Cortex of kidney (tissue), 1 donor: ENCODE measurements around the gene VTI1A.
A peak's percentile ranks its signal among the peaks of the same experiment; 100 is the strongest.
"Not testable (repeated sequence)": the region's sequence is repeated elsewhere in the genome, so short reads cannot be mapped to it uniquely, and the experiment has no call there.

Experiments used
- DNase-seq: peaks from one replicate; lab custom pipeline; 2025; lab: John Stamatoyannopoulos, UW

VTI1A gene

GRCh38 chr10:112446855-112447619, at the start of gene VTI1A, which contains the start of gene ZDHHC6:
TSS of gene VTI1A (plus strand) at chr10:112447215. CDS start at chr10:112447374, 159 bp downstream.
TSS of gene ZDHHC6 (minus strand) at chr10:112446914. CDS start at chr10:112445436, 1,478 bp downstream.
- DNase-seq, result peak; percentile 28

GRCh38 chr10:112397592-112397991, 49.4 kb upstream of the VTI1A start:
- DNase-seq, result no peak

- no peak for DNase-seq
Observed at GRCh38 chr10:112402917-112403316, 44.1 kb upstream of the VTI1A start.

- DNase-seq, result no peak
Observed at GRCh38 chr10:112404617-112405016, 42.4 kb upstream of the VTI1A start.

GRCh38 chr10:112406806-112407205, 40.2 kb upstream of the VTI1A start:
- not testable (repeated sequence) for DNase-seq

- no peak for DNase-seq
Observed at GRCh38 chr10:112407696-112408095, 39.3 kb upstream of the VTI1A start.

GRCh38 chr10:112409299-112409698, 37.7 kb upstream of the VTI1A start:
- no peak for DNase-seq

GRCh38 chr10:112409755-112410154, 37.3 kb upstream of the VTI1A start:
- no peak for DNase-seq

GRCh38 chr10:112412696-112413095, 34.3 kb upstream of the VTI1A start:
- no peak for DNase-seq

- DNase-seq, result no peak
Observed at GRCh38 chr10:112421731-112422130, 25.3 kb upstream of the VTI1A start.

- no peak for DNase-seq
Observed at GRCh38 chr10:112424651-112425050, 22.4 kb upstream of the VTI1A start.

GRCh38 chr10:112426111-112426510, 20.9 kb upstream of the VTI1A start:
- DNase-seq, result no peak

- DNase-seq, result no peak
Observed at GRCh38 chr10:112429147-112429546, 17.9 kb upstream of the VTI1A start.

GRCh38 chr10:112429654-112430230, 17.3 kb upstream of the VTI1A start:
- no peak for DNase-seq

GRCh38 chr10:112433136-112433535, 13.9 kb upstream of the VTI1A start:
- DNase-seq, result no peak

GRCh38 chr10:112434988-112435619, 11.9 kb upstream of the VTI1A start:
- DNase-seq, result no peak

- DNase-seq, result no peak
Observed at GRCh38 chr10:112438356-112438755, 8.7 kb upstream of the VTI1A start.

- DNase-seq, result no peak
Observed at GRCh38 chr10:112441520-112441919, 5.5 kb upstream of the VTI1A start.

GRCh38 chr10:112442063-112442462, 5.0 kb upstream of the VTI1A start:
- DNase-seq, result no peak

GRCh38 chr10:112446055-112446854, 760 bp upstream of the VTI1A start:
- DNase-seq, result no peak

GRCh38 chr10:112447620-112447928, 559 bp downstream of the VTI1A start:
- DNase-seq, result no peak

- DNase-seq, result no peak
Observed at GRCh38 chr10:112448888-112449287, 1.9 kb downstream of the VTI1A start.
